CD14-positive monocyte (primary cell): Measurements from ENCODE around the gene ANKLE1. TPM values are rescaled to one million over a fixed set of nuclear protein-coding genes. Genes with fewer than 3 reads are reported as not detected.

Source experiments
- DNase-seq, 3 donors: peaks; one replicate each; pipeline ENCODE4 v3.0.0-alpha.2; 2011 to 2022
- H2AFZ ChIP-seq: 2 replicates; pipeline ENCODE4 v1.6.0; 2012; ENCODE audit warnings: mild to moderate bottlenecking, low read depth, low read length, inconsistent platforms; ENCODE audit not compliant: insufficient read depth, poor library complexity, severe bottlenecking
- H3K27ac ChIP-seq, 2 donors: 1 replicate in 1 of 2; 2 replicates in 1 of 2; pipeline ENCODE4 v1.5.1; 2012 to 2013; ENCODE audit warnings: low read length in 2 of 2, control low read depth in 1 of 2, inconsistent platforms in 1 of 2, low read depth in 1 of 2, mild to moderate bottlenecking in 1 of 2
- H3K27me3 ChIP-seq, 2 donors: one replicate each; pipeline versions ENCODE4 v1.6.0 to v1.6.1; 2011 to 2013; ENCODE audit warnings: low read length in 2 of 2; ENCODE audit not compliant: control insufficient read depth in 2 of 2, insufficient read depth in 2 of 2
- H3K36me3 ChIP-seq, 2 donors: replicated peaks in 1 of 2; 1 replicate in 1 of 2; 2 replicates in 1 of 2; pipeline versions ENCODE4 v1.5.1 to v1.6.1; 2012 to 2013; ENCODE audit warnings: low read length in 2 of 2, control low read depth in 1 of 2, inconsistent platforms in 1 of 2, mild to moderate bottlenecking in 1 of 2; ENCODE audit not compliant: insufficient read depth in 2 of 2, control insufficient read depth in 1 of 2
- H3K4me1 ChIP-seq, 2 donors: 1 replicate in 1 of 2; 2 replicates in 1 of 2; pipeline versions ENCODE4 v1.5.1 to v1.6.1; 2012 to 2013; ENCODE audit warnings: low read length in 2 of 2, control low read depth in 1 of 2, inconsistent platforms in 1 of 2, mild to moderate bottlenecking in 1 of 2, moderate library complexity in 1 of 2; ENCODE audit not compliant: insufficient read depth in 2 of 2, control insufficient read depth in 1 of 2
- H3K4me2 ChIP-seq: replicated peaks from 2 replicates; pipeline ENCODE3; 2012; ENCODE audit warnings: low read length, moderate library complexity, mild to moderate bottlenecking; ENCODE audit not compliant: poor library complexity, severe bottlenecking; ENCODE audit errors: extremely low read depth
- H3K4me3 ChIP-seq, 3 experiments: fragments of 200-600 bp in 1 of 3; sonication (generic) in 1 of 3; replicated peaks in 1 of 3; 1 replicate in 2 of 3; 2 replicates in 1 of 3; pipeline ENCODE4 v1.5.1; 2011 to 2013; ENCODE audit warnings: low read length in 3 of 3, mild to moderate bottlenecking in 3 of 3, control low read depth in 2 of 3, low read depth in 2 of 3, inconsistent platforms in 1 of 3, moderate library complexity in 1 of 3
- H3K79me2 ChIP-seq: 2 replicates; pipeline ENCODE4 v1.6.0; 2012; ENCODE audit warnings: mild to moderate bottlenecking, control low read depth, inconsistent platforms, low read length, moderate library complexity; ENCODE audit not compliant: insufficient read depth
- H3K9ac ChIP-seq: 2 replicates; pipeline ENCODE4 v1.6.0; 2017; ENCODE audit warnings: low read length, mild to moderate bottlenecking; ENCODE audit not compliant: insufficient read depth, poor library complexity, severe bottlenecking
- H3K9me3 ChIP-seq, 2 donors: replicated peaks in 1 of 2; 1 replicate in 1 of 2; 2 replicates in 1 of 2; pipeline versions ENCODE4 v1.5.1 to v1.6.1; 2012 to 2013; ENCODE audit warnings: low read length in 2 of 2, control low read depth in 1 of 2; ENCODE audit not compliant: control insufficient read depth in 1 of 2, insufficient read depth in 1 of 2
- H4K20me1 ChIP-seq: 2 replicates; pipeline ENCODE4 v1.6.0; 2012; ENCODE audit warnings: mild to moderate bottlenecking, low read length, control low read depth, moderate library complexity; ENCODE audit not compliant: insufficient read depth
- H3K27ac Mint-ChIP-seq, 7 donors: one replicate each; pipeline ENCODE4 v1.8.0; 2020; ENCODE audit warnings: mild to moderate bottlenecking in 7 of 7, mixed read lengths in 7 of 7, moderate library complexity in 6 of 7, inconsistent platforms in 2 of 7
- H3K27me3 Mint-ChIP-seq, 3 donors: one replicate each; pipeline ENCODE4 v1.8.0; 2021 to 2022; ENCODE audit warnings: low read depth in 3 of 3, mild to moderate bottlenecking in 3 of 3, mixed read lengths in 3 of 3, moderate library complexity in 3 of 3, inconsistent platforms in 1 of 3
- H3K36me3 Mint-ChIP-seq, 2 donors: one replicate each; pipeline ENCODE4 v1.8.0; 2020; ENCODE audit warnings: mixed read lengths in 2 of 2, inconsistent platforms in 1 of 2, mild to moderate bottlenecking in 1 of 2
- H3K4me1 Mint-ChIP-seq: one replicate; pipeline ENCODE4 v1.8.0; 2020; ENCODE audit warnings: mild to moderate bottlenecking, mixed read lengths
- H3K4me3 Mint-ChIP-seq, 2 donors: one replicate each; pipeline ENCODE4 v1.8.0; 2020; ENCODE audit warnings: mild to moderate bottlenecking in 2 of 2, mixed read lengths in 2 of 2, moderate library complexity in 1 of 2
- H3K9me3 Mint-ChIP-seq, 7 donors: one replicate each; pipeline ENCODE4 v1.8.0; 2020 to 2022; ENCODE audit warnings: mixed read lengths in 7 of 7, mild to moderate bottlenecking in 6 of 7, moderate library complexity in 6 of 7, inconsistent platforms in 2 of 7
- CTCF ChIP-seq: fragments of 200-600 bp; IDR thresholded peaks from one replicate; pipeline ENCODE4 v1.8.0; 2022; ENCODE audit warnings: antibody characterized with exemption, mild to moderate bottlenecking
- WGBS: methylation state at CpG from one replicate; pipeline ENCODE4 v1.1.5; 2013; ENCODE audit warnings: missing lambda C conversion rate; ENCODE audit not compliant: insufficient coverage; 5-methylcytosine and 5-hydroxymethylcytosine counted together
- intact Hi-C, 2 donors: fragments of 100-400 bp; cut with micrococcal nuclease; formaldehyde crosslinking; loops; one replicate each; pipeline versions ENCODE4 v1.15.0 to v1.15.1; 2023
- polyA plus RNA-seq, 3 donors: library from polyadenylated mRNA; depleted of rRNA in 1 of 3; unstranded in 2 of 3; stranded (reverse) in 1 of 3; fragments of 300-500 nt in 2 of 3; fragments of >200 nt in 1 of 3; fragmentation: Illumina TruSeq in 2 of 3; gene quantifications; 1 replicate in 2 of 3; 2 replicates in 1 of 3; pipeline ENCODE4 v1.2.3, GENCODE V29; 2012 to 2021

The ANKLE1 gene
- polyA plus RNA-seq, 3 donors = 1.3 to 8.5 (median 2.2) TPM

- no peak overlapping the region for H3K4me2 ChIP-seq
- H3K9me3 ChIP-seq = peaks cover 0 to 12% of the 10 kb centered on the region in 2 donors
- peaks cover 40% of the 10 kb centered on the region for H4K20me1 ChIP-seq
- H2AFZ ChIP-seq = no peak overlapping the region
- no peak for DNase-seq
- H3K27me3 ChIP-seq = peaks cover 11 to 31% of the 10 kb centered on the region in 2 donors
- Mint-ChIP-seq H3K9me3 (peaks cover 0 to 9% (median 7%) of the 10 kb centered on the region in 7 donors), H3K27ac (no peak overlapping the region), H3K36me3 (peaks cover 27 to 51% of the 10 kb centered on the region in 2 donors), H3K4me3 (no peak overlapping the region), H3K27me3 (peaks cover 27 to 58% (median 30%) of the 10 kb centered on the region in 3 donors), H3K4me1 (peaks cover 19% of the 10 kb centered on the region)
- H3K79me2 ChIP-seq = no peaks in the 10 kb centered on the region
- H3K4me1 ChIP-seq = peaks cover 21 to 28% of the 10 kb centered on the region in 2 donors
- WGBS = 94% methylated on average over 22 of the region's 27 CpGs
- intact Hi-C loops = no loop called here
- peaks cover 9 to 16% of the 10 kb centered on the region in 2 donors for H3K36me3 ChIP-seq
- H3K9ac ChIP-seq = no peak overlapping the region
- no peak for TF ChIP-seq CTCF
- no peak overlapping the region for H3K4me3 ChIP-seq
- no peak overlapping the region for H3K27ac ChIP-seq
Observed at GRCh38 chr19:17327068-17327653, 45.5 kb downstream of the ANKLE1 start.

GRCh38 chr19:17327654-17328516, 46.2 kb downstream of the ANKLE1 start:
- no peak for TF ChIP-seq CTCF
- Mint-ChIP-seq H3K9me3 (peaks cover 0 to 13% (median 11%) of the 10 kb centered on the region in 7 donors), H3K27me3 (peaks cover 26 to 53% (median 27%) of the 10 kb centered on the region in 3 donors), H3K4me1 (peaks cover 19% of the 10 kb centered on the region), H3K27ac (peak overlapping the region in 1 of 7 donors; percentile 41), H3K4me3 (peak overlapping the region; percentile 55 to 58), H3K36me3 (peaks cover 25 to 51% of the 10 kb centered on the region in 2 donors)
- peak; percentile 53 to 69 (median 60) for DNase-seq
- Histone ChIP-seq H3K79me2 (no peaks in the 10 kb centered on the region), H3K4me1 (peaks cover 21 to 31% of the 10 kb centered on the region in 2 donors), H3K9me3 (peaks cover 0 to 12% of the 10 kb centered on the region in 2 donors), H4K20me1 (peaks cover 37% of the 10 kb centered on the region), H2AFZ (peak overlapping the region; percentile 75), H3K36me3 (peaks cover 8 to 13% of the 10 kb centered on the region in 2 donors), H3K9ac (peak overlapping the region; percentile 40), H3K27me3 (peaks cover 11 to 31% of the 10 kb centered on the region in 2 donors), H3K4me3 (peak overlapping the region in 1 of 3 experiments; percentile 71), H3K4me2 (peak overlapping the region; percentile 78), H3K27ac (no peak overlapping the region)
- intact Hi-C loops = no loop called here
- WGBS = 37% methylated on average over 44 of the region's 64 CpGs
